ENCODE measurements around the gene TTLL10.

Gene TTLL10

DNA sequence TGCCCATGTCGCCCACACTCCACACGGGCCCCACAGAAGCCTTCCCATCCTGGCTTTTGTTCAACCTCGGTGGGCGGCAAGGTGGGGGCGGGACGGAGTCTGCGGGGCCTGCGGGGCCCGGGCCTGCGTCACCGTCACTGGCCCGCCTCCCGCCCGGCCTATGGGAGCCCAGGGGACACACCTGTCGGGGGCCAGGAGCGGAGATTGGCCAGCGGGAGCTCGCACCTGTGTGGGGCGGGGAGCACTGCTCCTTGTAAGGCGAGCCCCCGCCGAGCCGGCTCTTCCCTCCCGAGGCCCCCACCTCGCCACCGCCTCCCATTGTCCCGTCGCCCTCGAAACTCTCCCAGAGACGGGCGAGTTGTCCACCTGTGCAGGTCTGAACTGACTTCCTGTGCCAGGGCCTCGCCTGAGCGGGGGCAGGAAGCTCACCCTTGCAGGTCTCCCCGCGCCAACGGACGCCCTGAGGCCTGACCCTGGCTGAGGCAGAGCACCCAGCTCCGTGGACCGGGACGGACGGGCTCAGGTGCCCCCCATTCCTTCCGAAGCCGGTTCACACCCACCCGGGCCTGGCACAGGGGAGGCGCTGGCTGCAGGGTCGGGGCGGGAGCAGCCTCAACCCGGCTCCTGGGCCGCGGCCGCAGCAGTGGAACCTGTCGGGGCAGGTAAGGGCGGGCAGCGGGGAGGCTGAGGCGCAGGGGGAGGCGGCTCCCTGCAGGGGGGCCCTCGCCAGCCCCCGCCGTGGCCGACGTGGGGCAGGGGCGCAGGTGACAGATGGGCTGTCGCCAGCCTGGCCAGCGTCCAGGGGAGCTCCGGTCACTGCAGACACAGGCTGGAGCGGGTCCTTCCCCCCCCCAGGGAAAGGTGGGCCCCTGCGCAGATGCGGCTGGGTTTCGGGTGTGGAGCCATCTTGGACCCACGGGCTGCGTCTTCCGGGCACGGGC is 10.8 kb upstream of the TTLL10 start:
- Histone ChIP-seq H4K20me1 (ENCODE audit: insufficient read depth) (no peaks in the 10 kb centered on the region), H3K79me2 (ENCODE audit: insufficient read depth, low read depth) (no peaks in the 10 kb centered on the region), H3K36me3 (ENCODE audit: insufficient read depth) (no peaks in the 10 kb centered on the region), H3K27ac (no peak overlapping the region), H2AFZ (ENCODE audit: low read depth) (no peak overlapping the region), H3K9ac (no peak overlapping the region), H3K4me2 (no peak overlapping the region), H3K4me1 (ENCODE audit: low read depth, poor library complexity, severe bottlenecking) (peaks cover 7% of the 10 kb centered on the region), H3K4me3 (IDR thresholded peaks at IDR 0.05; ENCODE audit: insufficient read depth, low read depth, low read length) (no peak overlapping the region), H3K27me3 (ENCODE audit: insufficient read depth, low read depth) (peaks cover 69% of the 10 kb centered on the region)
- TF ChIP-seq, protein P1, sequence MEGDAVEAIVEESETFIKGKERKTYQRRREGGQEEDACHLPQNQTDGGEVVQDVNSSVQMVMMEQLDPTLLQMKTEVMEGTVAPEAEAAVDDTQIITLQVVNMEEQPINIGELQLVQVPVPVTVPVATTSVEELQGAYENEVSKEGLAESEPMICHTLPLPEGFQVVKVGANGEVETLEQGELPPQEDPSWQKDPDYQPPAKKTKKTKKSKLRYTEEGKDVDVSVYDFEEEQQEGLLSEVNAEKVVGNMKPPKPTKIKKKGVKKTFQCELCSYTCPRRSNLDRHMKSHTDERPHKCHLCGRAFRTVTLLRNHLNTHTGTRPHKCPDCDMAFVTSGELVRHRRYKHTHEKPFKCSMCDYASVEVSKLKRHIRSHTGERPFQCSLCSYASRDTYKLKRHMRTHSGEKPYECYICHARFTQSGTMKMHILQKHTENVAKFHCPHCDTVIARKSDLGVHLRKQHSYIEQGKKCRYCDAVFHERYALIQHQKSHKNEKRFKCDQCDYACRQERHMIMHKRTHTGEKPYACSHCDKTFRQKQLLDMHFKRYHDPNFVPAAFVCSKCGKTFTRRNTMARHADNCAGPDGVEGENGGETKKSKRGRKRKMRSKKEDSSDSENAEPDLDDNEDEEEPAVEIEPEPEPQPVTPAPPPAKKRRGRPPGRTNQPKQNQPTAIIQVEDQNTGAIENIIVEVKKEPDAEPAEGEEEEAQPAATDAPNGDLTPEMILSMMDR (conservative IDR thresholded peaks at IDR 0.05; ENCODE audit: low read depth, low read length) = no peak

DNA sequence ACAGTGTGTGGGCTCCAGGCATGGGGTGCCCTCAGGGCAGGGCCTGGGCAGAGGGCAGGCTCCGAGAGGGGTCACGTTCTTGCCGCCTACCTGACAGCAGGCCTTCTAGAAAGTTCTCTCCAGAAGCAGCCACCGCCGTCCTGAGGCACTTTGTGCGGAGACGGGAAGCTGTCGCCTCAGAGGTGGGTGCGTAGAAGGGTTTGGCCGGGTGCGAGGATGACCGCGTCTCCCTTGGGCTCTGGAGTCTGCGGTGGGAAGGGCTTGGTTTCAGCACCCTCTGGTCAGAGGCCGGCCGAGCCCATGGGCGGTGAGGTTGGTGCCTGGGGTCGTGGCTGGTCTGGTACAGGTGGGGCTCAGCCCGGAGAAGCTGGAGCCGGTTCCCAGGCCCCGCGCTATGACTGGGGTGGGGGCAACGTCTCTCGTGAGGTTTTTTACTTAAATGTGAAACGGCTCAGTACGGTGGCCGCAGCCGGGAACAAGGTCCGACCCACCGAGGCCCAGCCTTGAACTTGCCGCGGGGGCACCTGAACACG is 10.1 kb upstream of the TTLL10 start:
- H3K27me3 ChIP-seq (ENCODE audit: insufficient read depth, low read depth) = peaks cover 76% of the 10 kb centered on the region
- no peaks in the 10 kb centered on the region for H3K36me3 ChIP-seq (ENCODE audit: insufficient read depth)
- H2AFZ ChIP-seq (ENCODE audit: low read depth) = no peak overlapping the region
- H3K4me3 ChIP-seq (IDR thresholded peaks at IDR 0.05; ENCODE audit: insufficient read depth, low read depth, low read length) = no peak overlapping the region
- H3K9ac ChIP-seq = no peak overlapping the region
- H3K27ac ChIP-seq = no peak overlapping the region
- no peak overlapping the region for H3K4me2 ChIP-seq
- H3K79me2 ChIP-seq (ENCODE audit: insufficient read depth, low read depth) = no peaks in the 10 kb centered on the region
- TF ChIP-seq, protein P1 (conservative IDR thresholded peaks at IDR 0.05; ENCODE audit: low read depth, low read length) = no peak
- no peaks in the 10 kb centered on the region for H4K20me1 ChIP-seq (ENCODE audit: insufficient read depth)
- H3K4me1 ChIP-seq (ENCODE audit: low read depth, poor library complexity, severe bottlenecking) = peaks cover 2% of the 10 kb centered on the region

DNA sequence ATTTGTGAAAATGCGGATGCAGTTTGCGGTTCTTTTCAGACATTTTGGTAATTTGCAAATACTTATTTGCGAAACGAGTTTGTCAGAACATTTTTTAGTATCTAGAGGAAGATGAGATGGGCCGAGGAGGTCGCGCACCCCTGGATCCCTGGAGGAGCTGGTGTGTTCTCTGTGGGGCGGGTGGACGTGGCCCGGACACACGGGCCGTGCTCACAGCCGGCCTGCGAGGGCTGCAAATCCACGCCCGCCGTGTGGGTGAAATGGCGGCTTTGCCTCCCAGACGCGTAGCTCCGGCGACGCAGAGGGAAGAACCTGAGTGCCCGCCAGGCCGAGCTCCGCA is 9.3 kb upstream of the TTLL10 start:
- Histone ChIP-seq H3K27me3 (ENCODE audit: insufficient read depth, low read depth) (peaks cover 84% of the 10 kb centered on the region), H4K20me1 (ENCODE audit: insufficient read depth) (no peaks in the 10 kb centered on the region), H2AFZ (ENCODE audit: low read depth) (no peak overlapping the region), H3K36me3 (ENCODE audit: insufficient read depth) (no peaks in the 10 kb centered on the region), H3K9ac (no peak overlapping the region), H3K4me1 (ENCODE audit: low read depth, poor library complexity, severe bottlenecking) (peaks cover under 1% of the 10 kb centered on the region), H3K79me2 (ENCODE audit: insufficient read depth, low read depth) (no peaks in the 10 kb centered on the region), H3K4me2 (no peak overlapping the region), H3K27ac (no peak overlapping the region), H3K4me3 (IDR thresholded peaks at IDR 0.05; ENCODE audit: insufficient read depth, low read depth, low read length) (no peak overlapping the region)
- TF ChIP-seq, protein P1 (conservative IDR thresholded peaks at IDR 0.05; ENCODE audit: low read depth, low read length) = no peak

DNA sequence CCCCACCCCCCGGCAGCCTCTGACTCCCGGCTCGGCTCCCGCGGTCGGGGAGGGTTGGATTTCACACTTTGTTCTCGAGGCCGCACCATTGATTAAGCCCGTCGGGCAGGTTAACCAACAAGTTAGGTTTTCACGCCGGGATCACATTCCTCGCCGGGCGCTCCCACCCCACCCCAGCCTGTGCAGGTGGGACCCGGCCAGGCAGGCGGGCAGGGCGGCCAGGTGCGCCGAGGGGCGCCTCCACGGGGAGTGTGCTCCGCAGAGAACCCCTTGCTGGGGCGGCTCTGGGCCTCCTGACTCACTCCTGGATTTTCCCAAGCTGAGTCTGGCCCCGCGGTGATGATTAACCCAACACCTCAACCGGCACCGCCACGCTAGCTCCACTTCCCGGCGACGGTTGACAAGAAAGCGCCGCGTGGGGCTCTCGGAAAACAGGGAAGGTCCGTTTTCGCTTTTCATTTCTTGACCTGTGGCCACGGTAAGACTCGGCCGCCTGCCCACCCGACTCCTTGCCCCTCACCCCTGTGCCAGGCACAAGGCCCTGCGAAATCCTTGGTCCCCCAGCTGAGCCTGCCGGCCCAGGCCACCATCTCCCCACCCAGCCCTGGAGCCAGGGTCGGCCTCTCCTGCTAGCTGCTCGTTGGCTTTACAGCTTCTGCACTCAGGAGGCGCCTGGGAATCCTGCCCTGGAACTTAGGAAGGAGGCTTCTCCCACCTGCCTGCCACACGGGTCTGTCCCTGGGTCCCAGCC is 8.8 kb upstream of the TTLL10 start:
- Histone ChIP-seq H3K4me3 (IDR thresholded peaks at IDR 0.05; ENCODE audit: insufficient read depth, low read depth, low read length) (no peak overlapping the region), H3K36me3 (ENCODE audit: insufficient read depth) (no peaks in the 10 kb centered on the region), H3K4me2 (no peak overlapping the region), H4K20me1 (ENCODE audit: insufficient read depth) (no peaks in the 10 kb centered on the region), H3K4me1 (ENCODE audit: low read depth, poor library complexity, severe bottlenecking) (peaks cover 6% of the 10 kb centered on the region), H3K79me2 (ENCODE audit: insufficient read depth, low read depth) (no peaks in the 10 kb centered on the region), H3K9ac (no peak overlapping the region), H2AFZ (ENCODE audit: low read depth) (no peak overlapping the region), H3K27me3 (ENCODE audit: insufficient read depth, low read depth) (peaks cover 89% of the 10 kb centered on the region), H3K27ac (no peak overlapping the region)
- TF ChIP-seq, protein P1 (conservative IDR thresholded peaks at IDR 0.05; ENCODE audit: low read depth, low read length) = no peak
